IPS-18a (cell line): ENCODE results near the gene FAF1.

Experiments
- H3K27ac ChIP-seq: one replicate; pipeline ENCODE4 v1.5.1; 2013; ENCODE audit warnings: low read length
- H3K27me3 ChIP-seq: one replicate; pipeline ENCODE4 v1.6.1; 2013; ENCODE audit warnings: mild to moderate bottlenecking, low read length; ENCODE audit not compliant: control insufficient read depth, insufficient read depth
- H3K36me3 ChIP-seq: one replicate; pipeline ENCODE4 v1.6.1; 2013; ENCODE audit warnings: low read depth, low read length; ENCODE audit not compliant: control insufficient read depth
- H3K4me1 ChIP-seq: one replicate; pipeline ENCODE4 v1.6.1; 2013; ENCODE audit warnings: low read depth, low read length; ENCODE audit not compliant: control insufficient read depth
- H3K4me3 ChIP-seq: one replicate; pipeline ENCODE4 v1.5.1; 2013; ENCODE audit warnings: low read length
- H3K9ac ChIP-seq: one replicate; pipeline ENCODE4 v1.6.1; 2013; ENCODE audit warnings: mild to moderate bottlenecking, low read length, moderate library complexity
- H3K9me3 ChIP-seq: one replicate; pipeline ENCODE4 v1.6.1; 2013; ENCODE audit warnings: low read depth, low read length; ENCODE audit not compliant: control insufficient read depth

Gene FAF1

DNA sequence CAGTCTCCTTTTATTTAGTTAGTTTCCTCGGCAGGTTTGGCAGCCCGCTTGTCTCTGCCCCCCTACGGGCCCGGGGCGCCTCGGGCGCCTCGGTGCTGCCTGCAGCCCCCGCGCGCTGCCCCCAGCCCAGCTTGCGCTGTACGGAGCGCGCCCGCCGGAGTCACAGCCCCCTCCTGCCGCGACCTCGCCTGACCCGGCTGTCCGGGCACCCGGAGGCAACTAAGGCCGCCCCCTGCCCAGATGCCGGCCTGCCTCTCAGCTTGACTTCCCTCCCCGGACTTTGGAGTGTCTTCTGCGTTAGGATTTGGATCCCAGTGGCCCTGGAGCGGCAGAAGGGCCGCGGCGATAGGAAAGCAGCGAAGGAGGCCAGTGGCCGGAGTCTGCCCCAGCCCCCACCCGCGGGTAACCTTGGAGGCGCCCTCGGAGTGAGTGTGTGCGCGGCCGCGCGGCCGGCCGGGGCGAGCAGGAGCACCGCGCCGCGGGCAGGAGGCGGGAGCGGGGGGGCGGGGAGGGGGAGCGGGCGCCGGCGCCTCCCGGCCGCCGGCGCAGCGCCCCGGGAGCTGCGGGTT lies 17.6 kb upstream of the FAF1 start:
- peaks cover 99% of the 10 kb centered on the region for H3K27me3 ChIP-seq
- H3K9me3 ChIP-seq, result no peaks in the 10 kb centered on the region
- peaks cover 22% of the 10 kb centered on the region for H3K4me1 ChIP-seq
- no peaks in the 10 kb centered on the region for H3K36me3 ChIP-seq
- no peak overlapping the region for H3K27ac ChIP-seq
- peak overlapping the region; percentile 64 for H3K4me3 ChIP-seq
- H3K9ac ChIP-seq, result no peak overlapping the region

GRCh38 chr1:50976890-50977574 lies 17.0 kb upstream of the FAF1 start:
- H3K27ac ChIP-seq, result no peak overlapping the region

GRCh38 chr1:50976111-50976889 lies 16.2 kb upstream of the FAF1 start:
- no peak overlapping the region for H3K9ac ChIP-seq
- no peaks in the 10 kb centered on the region for H3K36me3 ChIP-seq
- no peaks in the 10 kb centered on the region for H3K9me3 ChIP-seq
- H3K27me3 ChIP-seq, result peaks cover 99% of the 10 kb centered on the region
- peak overlapping the region; percentile 64 for H3K4me3 ChIP-seq
- no peak overlapping the region for H3K27ac ChIP-seq
- H3K4me1 ChIP-seq, result peaks cover 22% of the 10 kb centered on the region

More at GRCh38 chr1:50976890-50977574, 17.0 kb upstream of the FAF1 start:
- Histone ChIP-seq H3K36me3 (no peaks in the 10 kb centered on the region), H3K27me3 (peaks cover 99% of the 10 kb centered on the region), H3K4me1 (peaks cover 22% of the 10 kb centered on the region), H3K9me3 (no peaks in the 10 kb centered on the region), H3K9ac (no peak overlapping the region), H3K4me3 (peak overlapping the region; percentile 64)

- Histone ChIP-seq H3K27ac (no peak overlapping the region), H3K4me3 (no peak overlapping the region), H3K9ac (no peak overlapping the region)
Observed at GRCh38 chr1:50975436-50975835, 15.4 kb upstream of the FAF1 start.

DNA sequence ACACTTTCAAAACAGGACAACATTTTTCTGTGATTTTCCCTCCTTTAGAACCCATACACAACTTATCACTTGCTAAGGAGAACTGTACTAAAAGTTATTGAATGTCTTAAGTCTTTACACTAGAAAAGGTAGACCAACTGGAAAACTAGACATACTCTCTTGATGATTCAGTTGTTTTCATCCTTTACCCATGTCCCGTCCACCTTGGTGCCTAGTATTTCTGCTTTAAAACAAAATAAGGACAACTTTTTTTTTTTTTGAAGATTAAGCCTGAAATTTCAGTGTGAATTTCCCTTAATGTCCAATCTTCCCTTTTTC lies 14.5 kb upstream of the FAF1 start:
- Histone ChIP-seq H3K27me3 (peaks cover 99% of the 10 kb centered on the region), H3K4me1 (peaks cover 31% of the 10 kb centered on the region), H3K9ac (no peak overlapping the region)

More at GRCh38 chr1:50975436-50975835, 15.4 kb upstream of the FAF1 start:
- H3K36me3 ChIP-seq, result no peaks in the 10 kb centered on the region
- H3K9me3 ChIP-seq, result no peaks in the 10 kb centered on the region
- peaks cover 99% of the 10 kb centered on the region for H3K27me3 ChIP-seq
- peaks cover 23% of the 10 kb centered on the region for H3K4me1 ChIP-seq

DNA sequence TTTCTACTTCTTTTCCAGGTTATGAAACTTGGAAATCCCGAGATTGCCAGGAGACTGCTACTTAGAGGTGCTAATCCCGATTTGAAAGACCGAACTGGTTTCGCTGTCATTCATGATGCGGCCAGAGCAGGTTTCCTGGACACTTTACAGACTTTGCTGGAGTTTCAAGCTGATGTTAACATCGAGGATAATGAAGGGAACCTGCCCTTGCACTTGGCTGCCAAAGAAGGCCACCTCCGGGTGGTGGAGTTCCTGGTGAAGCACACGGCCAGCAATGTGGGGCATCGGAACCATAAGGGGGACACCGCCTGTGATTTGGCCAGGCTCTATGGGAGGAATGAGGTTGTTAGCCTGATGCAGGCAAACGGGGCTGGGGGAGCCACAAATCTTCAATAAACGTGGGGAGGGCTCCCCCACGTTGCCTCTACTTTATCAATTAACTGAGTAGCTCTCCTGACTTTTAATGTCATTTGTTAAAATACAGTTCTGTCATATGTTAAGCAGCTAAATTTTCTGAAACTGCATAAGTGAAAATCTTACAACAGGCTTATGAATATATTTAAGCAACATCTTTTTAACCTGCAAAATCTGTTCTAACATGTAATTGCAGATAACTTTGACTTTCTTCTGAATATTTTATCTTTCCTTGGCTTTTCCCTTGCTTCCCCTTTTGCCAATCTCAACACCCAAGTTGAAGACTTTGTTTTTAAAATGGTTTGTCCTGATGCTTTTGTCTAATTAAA lies 14.0 kb upstream of the FAF1 start:
- peaks cover 99% of the 10 kb centered on the region for H3K27me3 ChIP-seq
- no peaks in the 10 kb centered on the region for H3K9me3 ChIP-seq
- H3K9ac ChIP-seq, result no peak overlapping the region
- no peaks in the 10 kb centered on the region for H3K36me3 ChIP-seq
- peaks cover 29% of the 10 kb centered on the region for H3K4me1 ChIP-seq
- no peak overlapping the region for H3K27ac ChIP-seq
- no peak overlapping the region for H3K4me3 ChIP-seq

More for the DNA sequence above, 14.5 kb upstream of the FAF1 start:
- no peaks in the 10 kb centered on the region for H3K36me3 ChIP-seq
- H3K27ac ChIP-seq, result no peak overlapping the region
- H3K9me3 ChIP-seq, result no peaks in the 10 kb centered on the region
- H3K4me3 ChIP-seq, result no peak overlapping the region

DNA sequence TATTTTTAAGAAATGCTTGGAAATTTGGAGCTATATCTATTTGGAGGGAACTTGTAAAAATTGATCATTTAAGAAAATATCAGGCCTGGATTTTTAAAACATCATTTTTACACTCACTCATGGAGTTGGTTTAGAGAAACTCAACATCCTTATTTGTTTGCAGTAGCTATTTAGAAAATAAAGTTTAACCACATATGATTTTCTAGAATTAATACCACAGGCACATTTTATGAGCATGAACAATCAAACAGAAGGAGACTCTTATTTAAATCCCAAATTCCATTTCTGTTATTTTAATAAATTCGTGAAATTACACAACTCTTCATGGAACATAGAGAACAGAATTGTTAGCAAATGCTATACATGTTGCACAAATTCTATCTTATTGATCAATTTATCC lies 13.2 kb upstream of the FAF1 start:
- Histone ChIP-seq H3K4me3 (no peak overlapping the region), H3K27me3 (peaks cover 97% of the 10 kb centered on the region), H3K9me3 (no peaks in the 10 kb centered on the region), H3K9ac (no peak overlapping the region), H3K27ac (no peak overlapping the region), H3K36me3 (no peaks in the 10 kb centered on the region), H3K4me1 (peaks cover 21% of the 10 kb centered on the region)

GRCh38 chr1:50972766-50973165 lies 12.7 kb upstream of the FAF1 start:
- H3K27ac ChIP-seq, result no peak overlapping the region
- H3K27me3 ChIP-seq, result peaks cover 96% of the 10 kb centered on the region
- H3K9ac ChIP-seq, result no peak overlapping the region
- H3K9me3 ChIP-seq, result no peaks in the 10 kb centered on the region
- no peaks in the 10 kb centered on the region for H3K36me3 ChIP-seq
- no peak overlapping the region for H3K4me3 ChIP-seq
- peaks cover 21% of the 10 kb centered on the region for H3K4me1 ChIP-seq

DNA sequence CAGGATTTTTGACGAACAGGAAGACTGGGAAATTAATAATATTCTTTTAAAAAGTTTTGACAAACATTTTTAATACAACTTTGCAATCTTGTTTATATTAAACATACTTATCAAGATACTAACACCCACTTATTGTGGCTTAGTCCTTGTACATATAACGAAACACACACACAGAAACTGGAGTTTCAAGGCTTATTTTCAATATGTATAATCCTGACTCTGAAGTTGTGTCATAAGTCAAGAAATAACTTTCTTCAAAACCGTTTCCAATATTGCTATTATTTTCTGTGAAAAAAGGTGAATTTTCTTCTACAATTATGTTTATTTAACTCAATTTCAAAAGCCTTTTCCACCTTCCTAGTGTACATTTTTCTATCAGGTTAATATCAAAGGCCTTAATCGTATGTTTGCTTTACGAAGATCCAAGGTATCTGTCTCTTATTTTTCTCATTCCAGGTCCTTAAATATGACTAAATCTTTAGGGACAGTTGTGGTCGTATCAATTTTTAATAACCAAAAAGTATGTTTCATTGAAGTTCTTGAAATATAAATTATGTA lies 11.8 kb upstream of the FAF1 start:
- H3K9me3 ChIP-seq, result no peaks in the 10 kb centered on the region
- no peaks in the 10 kb centered on the region for H3K36me3 ChIP-seq
- no peak overlapping the region for H3K9ac ChIP-seq
- H3K27ac ChIP-seq, result no peak overlapping the region
- peaks cover 96% of the 10 kb centered on the region for H3K27me3 ChIP-seq
- H3K4me1 ChIP-seq, result peaks cover 20% of the 10 kb centered on the region
- no peak overlapping the region for H3K4me3 ChIP-seq

- no peak overlapping the region for H3K27ac ChIP-seq
- peaks cover 96% of the 10 kb centered on the region for H3K27me3 ChIP-seq
Observed at GRCh38 chr1:50970931-50971582, 11.0 kb upstream of the FAF1 start.

DNA sequence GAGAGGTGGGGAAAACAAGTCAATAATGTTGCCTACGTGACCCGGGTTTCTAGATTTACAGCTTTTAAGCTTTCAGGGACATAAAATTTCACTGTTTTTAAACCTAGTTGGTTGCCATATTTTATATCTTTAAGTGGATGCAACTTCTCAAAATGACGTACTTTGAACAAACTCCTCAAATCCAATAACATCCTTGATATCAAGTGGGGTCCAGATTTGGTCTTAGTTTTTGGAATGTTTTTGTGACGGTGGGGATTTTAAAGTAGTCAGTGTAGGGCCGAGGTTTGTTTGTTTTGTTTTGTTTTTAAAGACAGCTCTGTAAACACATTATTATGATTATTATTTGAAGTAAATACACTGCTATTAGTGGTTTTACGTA lies 10.4 kb upstream of the FAF1 start:
- no peak overlapping the region for H3K9ac ChIP-seq
- H3K4me3 ChIP-seq, result no peak overlapping the region
- H3K4me1 ChIP-seq, result peaks cover 13% of the 10 kb centered on the region
- H3K36me3 ChIP-seq, result no peaks in the 10 kb centered on the region
- H3K27me3 ChIP-seq, result peaks cover 96% of the 10 kb centered on the region
- H3K9me3 ChIP-seq, result no peaks in the 10 kb centered on the region
- no peak overlapping the region for H3K27ac ChIP-seq

More at GRCh38 chr1:50970931-50971582, 11.0 kb upstream of the FAF1 start:
- Histone ChIP-seq H3K9ac (no peak overlapping the region), H3K9me3 (no peaks in the 10 kb centered on the region), H3K4me3 (no peak overlapping the region), H3K4me1 (peaks cover 13% of the 10 kb centered on the region), H3K36me3 (no peaks in the 10 kb centered on the region)
